Measurements from ENCODE around the gene MGAM2. TPM values are rescaled to one million over a fixed set of nuclear protein-coding genes. Genes with fewer than 3 reads are reported as not detected.

Gene MGAM2
- total RNA-seq, 2 experiments from 2014 or later, result not detected

- intact Hi-C loops (cut with micrococcal nuclease), result no loop called here
- no peak overlapping the region for H3K27ac Mint-ChIP-seq
- peaks cover 8% of the 10 kb centered on the region for H3K27me3 Mint-ChIP-seq
- DNase-seq, result no peak
- no peaks in the 10 kb centered on the region for H3K36me3 Mint-ChIP-seq
- H3K4me1 Mint-ChIP-seq (ENCODE audit: low read depth), result no peaks in the 10 kb centered on the region
- CTCF ChIA-PET, result interaction anchor here (0.7 to 1.5 kb wide), 2 partner anchors 156 to 228 kb away, joined by 3 to 5 read pairs; no protein-coding TSS in a partner anchor
- no peak overlapping the region for H3K4me3 Mint-ChIP-seq
- no peaks in the 10 kb centered on the region for H3K9me3 Mint-ChIP-seq
- POLR2A ChIA-PET, result no interaction called here
Observed at GRCh38 chr7:142131439-142132185, 20.1 kb downstream of the MGAM2 start.

- no peak overlapping the region for H3K27ac Mint-ChIP-seq
- CTCF ChIA-PET, result no interaction called here
- no peaks in the 10 kb centered on the region for H3K36me3 Mint-ChIP-seq
- POLR2A ChIA-PET, result no interaction called here
- H3K4me1 Mint-ChIP-seq (ENCODE audit: low read depth), result no peaks in the 10 kb centered on the region
- H3K9me3 Mint-ChIP-seq, result no peaks in the 10 kb centered on the region
- H3K27me3 Mint-ChIP-seq, result peaks cover 3% of the 10 kb centered on the region
- H3K4me3 Mint-ChIP-seq, result no peak overlapping the region
- no peak for DNase-seq
- intact Hi-C loops (cut with micrococcal nuclease), result no loop called here
Observed at GRCh38 chr7:142133731-142134148, 22.2 kb downstream of the MGAM2 start.

GRCh38 chr7:142134909-142135308, 23.4 kb downstream of the MGAM2 start:
- Mint-ChIP-seq H3K27ac (no peak overlapping the region), H3K4me3 (no peak overlapping the region), H3K4me1 (ENCODE audit: low read depth) (no peaks in the 10 kb centered on the region), H3K36me3 (no peaks in the 10 kb centered on the region), H3K27me3 (peaks cover 2% of the 10 kb centered on the region), H3K9me3 (no peaks in the 10 kb centered on the region)
- ChIA-PET POLR2A (no interaction called here), CTCF (interaction anchor here (1.5 kb wide), 1 partner anchor 158 kb away, joined by 5 read pairs; no protein-coding TSS in a partner anchor)
- intact Hi-C loops (cut with micrococcal nuclease), result no loop called here
- DNase-seq, result no peak

GRCh38 chr7:142138996-142139395, 27.5 kb downstream of the MGAM2 start:
- H3K36me3 Mint-ChIP-seq, result no peaks in the 10 kb centered on the region
- no peaks in the 10 kb centered on the region for H3K4me1 Mint-ChIP-seq (ENCODE audit: low read depth)
- H3K27me3 Mint-ChIP-seq, result peaks cover 1% of the 10 kb centered on the region
- no peak for DNase-seq
- H3K4me3 Mint-ChIP-seq, result no peak overlapping the region
- ChIA-PET CTCF (no interaction called here), POLR2A (no interaction called here)
- H3K9me3 Mint-ChIP-seq, result no peaks in the 10 kb centered on the region
- H3K27ac Mint-ChIP-seq, result no peak overlapping the region
- intact Hi-C loops (cut with micrococcal nuclease), result no loop called here

GRCh38 chr7:142139597-142140400, 28.3 kb downstream of the MGAM2 start:
- H3K4me3 Mint-ChIP-seq, result no peak overlapping the region
- H3K27ac Mint-ChIP-seq, result no peak overlapping the region
- POLR2A ChIA-PET, result no interaction called here
- CTCF ChIA-PET, result no interaction called here
- no peaks in the 10 kb centered on the region for H3K9me3 Mint-ChIP-seq
- H3K36me3 Mint-ChIP-seq, result no peaks in the 10 kb centered on the region
- intact Hi-C loops (cut with micrococcal nuclease), result no loop called here
- no peaks in the 10 kb centered on the region for H3K4me1 Mint-ChIP-seq (ENCODE audit: low read depth)
- no peak for DNase-seq
- H3K27me3 Mint-ChIP-seq, result peaks cover 2% of the 10 kb centered on the region

DNA sequence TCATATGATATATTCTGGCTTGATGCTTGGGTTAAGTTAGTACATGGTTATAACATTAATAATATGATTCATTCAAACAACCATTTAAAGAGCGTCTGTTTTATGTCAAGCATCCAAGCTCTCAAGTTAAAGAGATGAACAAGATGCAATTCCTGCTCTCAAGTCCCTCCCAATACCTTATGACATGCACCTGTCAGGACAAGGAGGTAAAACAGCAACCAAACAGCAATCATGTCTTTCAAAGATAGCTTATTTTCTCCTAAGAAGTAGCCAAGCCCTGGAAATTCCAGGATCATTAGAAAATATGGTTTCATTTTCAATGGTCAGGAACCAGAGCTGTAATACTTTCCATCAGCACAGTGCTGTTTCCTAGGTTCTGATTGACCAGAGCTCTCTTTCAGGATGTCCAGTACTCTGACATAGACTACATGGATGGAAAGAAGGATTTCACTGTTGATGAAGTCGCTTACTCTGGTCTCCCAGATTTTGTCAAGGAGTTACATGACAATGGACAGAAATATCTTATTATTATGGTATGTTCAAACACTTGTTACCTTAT, 29.0 kb downstream of the MGAM2 start:
- ChIA-PET POLR2A (no interaction called here), CTCF (no interaction called here)
- H3K4me3 Mint-ChIP-seq, result no peak overlapping the region
- no peak for DNase-seq
- no peaks in the 10 kb centered on the region for H3K4me1 Mint-ChIP-seq (ENCODE audit: low read depth)
- H3K27ac Mint-ChIP-seq, result no peak overlapping the region
- intact Hi-C loops (cut with micrococcal nuclease), result no loop called here
- no peaks in the 10 kb centered on the region for H3K36me3 Mint-ChIP-seq
- H3K9me3 Mint-ChIP-seq, result no peaks in the 10 kb centered on the region
- H3K27me3 Mint-ChIP-seq, result peaks cover 4% of the 10 kb centered on the region

GRCh38 chr7:142142702-142143101, 31.2 kb downstream of the MGAM2 start:
- no peaks in the 10 kb centered on the region for H3K4me1 Mint-ChIP-seq (ENCODE audit: low read depth)
- POLR2A ChIA-PET, result no interaction called here
- no peaks in the 10 kb centered on the region for H3K36me3 Mint-ChIP-seq
- no peak overlapping the region for H3K27ac Mint-ChIP-seq
- no peaks in the 10 kb centered on the region for H3K9me3 Mint-ChIP-seq
- CTCF ChIA-PET, result no interaction called here
- H3K27me3 Mint-ChIP-seq, result peaks cover 4% of the 10 kb centered on the region
- intact Hi-C loops (cut with micrococcal nuclease), result no loop called here
- DNase-seq, result no peak
- no peak overlapping the region for H3K4me3 Mint-ChIP-seq

- POLR2A ChIA-PET, result no interaction called here
- CTCF ChIA-PET, result no interaction called here
- Mint-ChIP-seq H3K4me3 (no peak overlapping the region), H3K4me1 (ENCODE audit: low read depth) (no peaks in the 10 kb centered on the region), H3K36me3 (no peaks in the 10 kb centered on the region), H3K27me3 (peaks cover 5% of the 10 kb centered on the region), H3K9me3 (no peaks in the 10 kb centered on the region), H3K27ac (no peak overlapping the region)
- intact Hi-C loops (cut with micrococcal nuclease), result no loop called here
- DNase-seq, result no peak
Observed at GRCh38 chr7:142146124-142146523, 34.6 kb downstream of the MGAM2 start.

DNA sequence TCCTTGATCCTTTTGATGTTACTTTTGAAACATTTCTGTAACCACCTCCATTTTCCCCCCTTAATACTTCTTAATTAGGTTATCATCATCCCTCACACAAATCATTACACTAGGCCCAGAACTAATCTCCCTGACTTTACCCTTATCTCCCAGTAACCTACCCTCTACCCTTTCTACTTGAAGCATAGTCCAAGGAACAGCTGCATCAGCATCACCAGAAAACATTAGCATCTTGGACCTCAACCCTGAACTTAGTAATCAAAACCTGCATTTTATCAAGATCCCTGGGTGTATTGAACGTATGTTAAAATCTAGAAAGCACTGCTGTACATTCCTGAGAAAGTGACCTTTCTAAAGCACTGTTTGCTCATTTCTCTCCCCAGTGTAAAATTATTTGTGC, 38.8 kb downstream of the MGAM2 start:
- no peaks in the 10 kb centered on the region for H3K9me3 Mint-ChIP-seq
- H3K4me1 Mint-ChIP-seq (ENCODE audit: low read depth), result no peaks in the 10 kb centered on the region
- ChIA-PET CTCF (no interaction called here), POLR2A (no interaction called here)
- no peak for DNase-seq
- H3K27ac Mint-ChIP-seq, result no peak overlapping the region
- H3K27me3 Mint-ChIP-seq, result peaks cover 2% of the 10 kb centered on the region
- no peaks in the 10 kb centered on the region for H3K36me3 Mint-ChIP-seq
- no peak overlapping the region for H3K4me3 Mint-ChIP-seq
- intact Hi-C loops (cut with micrococcal nuclease), result no loop called here

DNA sequence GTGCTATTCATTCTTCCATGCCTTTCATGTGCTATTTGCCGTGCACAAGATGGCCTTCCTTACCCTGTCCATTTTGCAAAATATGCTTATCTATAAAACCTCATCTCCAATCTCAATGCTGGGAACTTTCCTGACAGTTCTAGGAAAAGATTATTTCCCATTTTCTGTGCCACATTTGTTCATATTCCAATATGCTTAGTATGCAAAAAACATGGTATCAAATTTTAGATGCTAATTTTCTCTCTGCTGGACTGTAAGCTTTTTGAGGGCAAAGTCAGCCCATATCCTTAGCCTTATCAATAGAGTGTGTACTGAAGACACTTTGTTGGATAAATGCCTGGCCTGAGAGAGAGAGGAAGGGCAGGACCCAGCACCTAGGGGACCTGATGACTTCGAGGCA, 39.4 kb downstream of the MGAM2 start:
- no peak for DNase-seq
- no peaks in the 10 kb centered on the region for H3K9me3 Mint-ChIP-seq
- H3K36me3 Mint-ChIP-seq, result no peaks in the 10 kb centered on the region
- intact Hi-C loops (cut with micrococcal nuclease), result no loop called here
- H3K4me3 Mint-ChIP-seq, result no peak overlapping the region
- H3K27me3 Mint-ChIP-seq, result peaks cover 2% of the 10 kb centered on the region
- CTCF ChIA-PET, result no interaction called here
- no peaks in the 10 kb centered on the region for H3K4me1 Mint-ChIP-seq (ENCODE audit: low read depth)
- H3K27ac Mint-ChIP-seq, result no peak overlapping the region
- POLR2A ChIA-PET, result no interaction called here

GRCh38 chr7:142152076-142152475, 40.6 kb downstream of the MGAM2 start:
- Mint-ChIP-seq H3K9me3 (no peaks in the 10 kb centered on the region), H3K27me3 (peaks cover 2% of the 10 kb centered on the region), H3K4me1 (ENCODE audit: low read depth) (no peaks in the 10 kb centered on the region), H3K4me3 (no peak overlapping the region), H3K36me3 (no peaks in the 10 kb centered on the region), H3K27ac (no peak overlapping the region)
- DNase-seq, result no peak
- intact Hi-C loops (cut with micrococcal nuclease), result no loop called here
- ChIA-PET POLR2A (interaction anchor here (0.7 kb wide), 1 partner anchor 25 kb away, joined by 4 read pairs; no protein-coding TSS in a partner anchor), CTCF (no interaction called here)

GRCh38 chr7:142153400-142153799, 41.9 kb downstream of the MGAM2 start:
- DNase-seq, result no peak
- Mint-ChIP-seq H3K27ac (no peak overlapping the region), H3K36me3 (no peaks in the 10 kb centered on the region), H3K4me1 (ENCODE audit: low read depth) (no peaks in the 10 kb centered on the region), H3K9me3 (no peaks in the 10 kb centered on the region), H3K27me3 (no peaks in the 10 kb centered on the region), H3K4me3 (no peak overlapping the region)
- ChIA-PET CTCF (interaction anchor here (1.0 to 1.3 kb wide), 2 partner anchors 145 to 148 kb away, joined by 3 read pairs; no protein-coding TSS in a partner anchor), POLR2A (no interaction called here)
- intact Hi-C loops (cut with micrococcal nuclease), result no loop called here
